Stimulated activated CD8-positive, alpha-beta memory T cell treated with anti-CD3 and anti-CD28 coated beads, Interleukin-7, amount 100 ng/mL, for 1 hour (primary cell): Measurements from ENCODE around the gene BLMH.

Experiments used
- DNase-seq, 2 donors: peaks; one replicate each; pipeline ENCODE4 v3.0.0-alpha.2; 2020; ENCODE audit warnings: low read depth in 2 of 2

The BLMH gene

GRCh38 chr17:30291543-30292285, at the start of gene BLMH:
BLMH (minus strand) TSS chr17:30291944; CDS start chr17:30291819, 125 bp downstream.
- DNase-seq: peak; percentile 63 to 72

- DNase-seq: no peak
Measured at GRCh38 chr17:30340801-30341356, 49.1 kb upstream of the BLMH start.

- no peak for DNase-seq
Measured at GRCh38 chr17:30339086-30339485, 47.3 kb upstream of the BLMH start.

- DNase-seq: no peak
Measured at GRCh38 chr17:30337393-30337999, 45.8 kb upstream of the BLMH start.

- DNase-seq: peak; percentile 23 to 25
Measured at GRCh38 chr17:30336369-30337171, 44.8 kb upstream of the BLMH start.

- DNase-seq: no peak
Measured at GRCh38 chr17:30334421-30334820, 42.7 kb upstream of the BLMH start.

GRCh38 chr17:30333503-30334360, 42.0 kb upstream of the BLMH start, which contains the start of gene TMIGD1:
TMIGD1 (minus strand) TSS chr17:30334057; CDS start chr17:30332133, 1,924 bp downstream.
- no peak for DNase-seq

GRCh38 chr17:30332057-30332542, 40.4 kb upstream of the BLMH start:
- DNase-seq: no peak

GRCh38 chr17:30326809-30327208, 35.1 kb upstream of the BLMH start:
- no peak for DNase-seq

- DNase-seq: no peak
Measured at GRCh38 chr17:30324723-30325122, 33.0 kb upstream of the BLMH start.

GRCh38 chr17:30323895-30324319, 32.2 kb upstream of the BLMH start:
- DNase-seq: no peak

GRCh38 chr17:30323262-30323894, 31.6 kb upstream of the BLMH start:
- peak in 1 of 2 donors; percentile 10 for DNase-seq

GRCh38 chr17:30321314-30321713, 29.6 kb upstream of the BLMH start:
- no peak for DNase-seq

- no peak for DNase-seq
Measured at GRCh38 chr17:30318155-30318554, 26.4 kb upstream of the BLMH start.

GRCh38 chr17:30316736-30317135, 25.0 kb upstream of the BLMH start:
- no peak for DNase-seq

GRCh38 chr17:30315106-30315505, 23.4 kb upstream of the BLMH start:
- DNase-seq: no peak

GRCh38 chr17:30314474-30314873, 22.7 kb upstream of the BLMH start:
- DNase-seq: no peak

GRCh38 chr17:30312226-30312625, 20.5 kb upstream of the BLMH start:
- DNase-seq: no peak

- no peak for DNase-seq
Measured at GRCh38 chr17:30310562-30310961, 18.8 kb upstream of the BLMH start.

- DNase-seq: no peak
Measured at GRCh38 chr17:30309591-30309990, 17.8 kb upstream of the BLMH start.

GRCh38 chr17:30308406-30308805, 16.7 kb upstream of the BLMH start:
- DNase-seq: no peak
